ENCODE measurements around the gene HBA2. TPM values are rescaled to one million over a fixed set of nuclear protein-coding genes. Genes with fewer than 3 reads are reported as not detected.

The HBA2 gene
- total RNA-seq, 1 experiment from 2014 or later, result not detected

GRCh38 chr16:146646-147045, 26.0 kb upstream of the HBA2 start:
- ChIA-PET CTCF (no interaction called here), POLR2A (no interaction called here)
- ATAC-seq (no peak), DNase-seq (ENCODE audit: low read depth, low spot score) (no peak)
- intact Hi-C loops (cut with micrococcal nuclease; ENCODE audit: unreplicated experiment) (no loop called here), in situ Hi-C loops (cut with HindIII; ENCODE audit: low pct_unique_long_range_greater_than_20kb, low sequenced_read_pairs) (no loop called here)
- Histone ChIP-seq H3K36me3 (ENCODE audit: control insufficient read depth, insufficient read depth, low read length) (no peaks in the 10 kb centered on the region), H3K9me3 (ENCODE audit: control insufficient read depth, insufficient read depth, low read depth, low read length) (no peaks in the 10 kb centered on the region), H3K27ac (ENCODE audit: low read length) (no peak overlapping the region), H3K4me3 (ENCODE audit: low read depth in 2 of 2, low read length in 2 of 2) (no peak overlapping the region), H3K4me1 (ENCODE audit: control insufficient read depth, insufficient read depth, low read length) (no peaks in the 10 kb centered on the region), H3K27me3 (ENCODE audit: control insufficient read depth, insufficient read depth, low read length) (no peaks in the 10 kb centered on the region)
- no TSS peak for BruUV-seq (replicated peaks)
- TF ChIP-seq TCF7L2 (IDR thresholded peaks at IDR 0.05; ENCODE audit: low read depth, low read length), result no peak
- TF ChIP-seq REST (IDR thresholded peaks at IDR 0.05; ENCODE audit: insufficient read depth in 1 of 2, low read depth in 2 of 2, low read length in 1 of 2), result no peak
- no peak for TF ChIP-seq SIN3A (IDR thresholded peaks at IDR 0.05; ENCODE audit: borderline replicate concordance, insufficient read depth, low read depth, low read length)
- TF ChIP-seq POLR2AphosphoS5 (IDR thresholded peaks at IDR 0.05; ENCODE audit: low read depth, low read length), result no peak
- no peak for TF ChIP-seq CTCF (IDR thresholded peaks at IDR 0.05)

- in situ Hi-C loops (cut with HindIII; ENCODE audit: low pct_unique_long_range_greater_than_20kb, low sequenced_read_pairs) (no loop called here), intact Hi-C loops (cut with micrococcal nuclease; ENCODE audit: unreplicated experiment) (no loop called here)
- no peak for TF ChIP-seq POLR2AphosphoS5 (IDR thresholded peaks at IDR 0.05; ENCODE audit: low read depth, low read length)
- no peak for TF ChIP-seq REST (IDR thresholded peaks at IDR 0.05; ENCODE audit: insufficient read depth in 1 of 2, low read depth in 2 of 2, low read length in 1 of 2)
- TF ChIP-seq CTCF (IDR thresholded peaks at IDR 0.05), result no peak
- no peak for TF ChIP-seq SIN3A (IDR thresholded peaks at IDR 0.05; ENCODE audit: borderline replicate concordance, insufficient read depth, low read depth, low read length)
- no peak for TF ChIP-seq TCF7L2 (IDR thresholded peaks at IDR 0.05; ENCODE audit: low read depth, low read length)
- no peaks in the 10 kb centered on the region for H3K9me3 ChIP-seq (ENCODE audit: control insufficient read depth, insufficient read depth, low read depth, low read length)
- BruUV-seq (replicated peaks), result no TSS peak
- H3K27ac ChIP-seq (ENCODE audit: low read length), result no peak overlapping the region
- H3K4me1 ChIP-seq (ENCODE audit: control insufficient read depth, insufficient read depth, low read length), result no peaks in the 10 kb centered on the region
- no peak for DNase-seq (ENCODE audit: low read depth, low spot score)
- no peak for ATAC-seq
- H3K4me3 ChIP-seq (ENCODE audit: low read depth in 2 of 2, low read length in 2 of 2), result no peak overlapping the region
- no peaks in the 10 kb centered on the region for H3K27me3 ChIP-seq (ENCODE audit: control insufficient read depth, insufficient read depth, low read length)
- no peaks in the 10 kb centered on the region for H3K36me3 ChIP-seq (ENCODE audit: control insufficient read depth, insufficient read depth, low read length)
- ChIA-PET POLR2A (interaction anchor here (0.6 kb wide), 1 partner anchor 144 kb away, joined by 13 read pairs; no protein-coding TSS in a partner anchor), CTCF (no interaction called here)
Measured at GRCh38 chr16:149024-149660, 23.5 kb upstream of the HBA2 start.
